GM23338 (cell line): ENCODE measurements around the gene KCNA2.

Experiments used
- ETS1 ChIP-seq: IDR thresholded peaks from 2 replicates; pipeline ENCODE4 v1.6.1; 2016; ENCODE audit warnings: antibody characterized with exemption
- EZH2 ChIP-seq: fragments of 200-600 bp; sonication (generic); IDR thresholded peaks from one replicate; pipeline ENCODE4 v1.8.0; 2017; ENCODE audit warnings: antibody characterized with exemption, mild to moderate bottlenecking, low read depth; ENCODE audit not compliant: unreplicated experiment
- JUNB ChIP-seq: IDR thresholded peaks from one replicate; pipeline ENCODE4 v1.6.1; 2016; ENCODE audit warnings: antibody characterized with exemption; ENCODE audit not compliant: unreplicated experiment
- STAT1 ChIP-seq: IDR thresholded peaks from one replicate; pipeline ENCODE4 v1.6.1; 2016; ENCODE audit warnings: antibody characterized with exemption; ENCODE audit not compliant: unreplicated experiment
- ZNF114 ChIP-seq: fragments of 250-450 bp; sonication (Bioruptor Pico); IDR thresholded peaks from 2 replicates; pipeline ENCODE4 v1.5.0; 2020; ENCODE audit warnings: mild to moderate bottlenecking, moderate library complexity
- ZNF462 ChIP-seq: fragments of 250-450 bp; sonication (Bioruptor Pico); IDR thresholded peaks from 2 replicates; pipeline ENCODE4 v1.5.0; 2020; ENCODE audit warnings: mild to moderate bottlenecking, moderate library complexity
- TF ChIP-seq, protein P1 (sequence below), 2 experiments: fragments of 200-600 bp in 1 of 2; sonication (generic) in 1 of 2; conservative IDR thresholded peaks; 2 replicates each; pipeline versions ENCODE4 v1.5.1 to v1.6.1; 2016 to 2017; ENCODE audit warnings: antibody characterized with exemption in 2 of 2, low read depth in 2 of 2, mild to moderate bottlenecking in 2 of 2, moderate library complexity in 1 of 2

GRCh38 chr1:110551278-110551809 is 54.8 kb downstream of the KCNA2 start:
- TF ChIP-seq, protein P1, sequence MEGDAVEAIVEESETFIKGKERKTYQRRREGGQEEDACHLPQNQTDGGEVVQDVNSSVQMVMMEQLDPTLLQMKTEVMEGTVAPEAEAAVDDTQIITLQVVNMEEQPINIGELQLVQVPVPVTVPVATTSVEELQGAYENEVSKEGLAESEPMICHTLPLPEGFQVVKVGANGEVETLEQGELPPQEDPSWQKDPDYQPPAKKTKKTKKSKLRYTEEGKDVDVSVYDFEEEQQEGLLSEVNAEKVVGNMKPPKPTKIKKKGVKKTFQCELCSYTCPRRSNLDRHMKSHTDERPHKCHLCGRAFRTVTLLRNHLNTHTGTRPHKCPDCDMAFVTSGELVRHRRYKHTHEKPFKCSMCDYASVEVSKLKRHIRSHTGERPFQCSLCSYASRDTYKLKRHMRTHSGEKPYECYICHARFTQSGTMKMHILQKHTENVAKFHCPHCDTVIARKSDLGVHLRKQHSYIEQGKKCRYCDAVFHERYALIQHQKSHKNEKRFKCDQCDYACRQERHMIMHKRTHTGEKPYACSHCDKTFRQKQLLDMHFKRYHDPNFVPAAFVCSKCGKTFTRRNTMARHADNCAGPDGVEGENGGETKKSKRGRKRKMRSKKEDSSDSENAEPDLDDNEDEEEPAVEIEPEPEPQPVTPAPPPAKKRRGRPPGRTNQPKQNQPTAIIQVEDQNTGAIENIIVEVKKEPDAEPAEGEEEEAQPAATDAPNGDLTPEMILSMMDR (conservative IDR thresholded peaks at IDR 0.05; ENCODE audit: low read depth in 2 of 2) = no peak
- TF ChIP-seq EZH2 (no peak), STAT1 (no peak), ZNF462 (CRISPR knock-in tag) (no peak), JUNB (no peak), ETS1 (no peak), ZNF114 (no peak)
